ENCODE data around the gene IL1A. TPM values are rescaled to one million over a fixed set of nuclear protein-coding genes. Genes with fewer than 3 reads are reported as not detected.

The IL1A gene
- polyA plus RNA-seq, 1 of the 3 experiments (the other 2 are of a cell fraction), result not detected

- H3K36me3 ChIP-seq (replicated peaks in 1 of 2; ENCODE audit: control insufficient read depth in 1 of 2, insufficient read depth in 2 of 2, low read length in 1 of 2), result no peaks in the 10 kb centered on the region
- TF ChIP-seq TCF12 (IDR thresholded peaks at IDR 0.05), result no peak
- TF ChIP-seq TAF1 (IDR thresholded peaks at IDR 0.05; ENCODE audit: borderline replicate concordance, low read depth, low read length), result no peak
- no peak for TF ChIP-seq NFIC (IDR thresholded peaks at IDR 0.05; ENCODE audit: borderline replicate concordance)
- TF ChIP-seq FOXM1 (IDR thresholded peaks at IDR 0.05; ENCODE audit: low read depth), result no peak
- no peak for TF ChIP-seq TEAD4 (IDR thresholded peaks at IDR 0.05; ENCODE audit: borderline replicate concordance, insufficient read depth)
- TF ChIP-seq ZBTB33 (IDR thresholded peaks at IDR 0.05; ENCODE audit: borderline replicate concordance, low read depth), result no peak
- TF ChIP-seq IRF3 (IDR thresholded peaks at IDR 0.05; ENCODE audit: low read depth, low read length), result no peak
- no peak for TF ChIP-seq SMC3 (IDR thresholded peaks at IDR 0.05; ENCODE audit: low read depth, low read length)
- TF ChIP-seq CHD2 (IDR thresholded peaks at IDR 0.05; ENCODE audit: low read length, partially characterized antibody), result no peak
- TF ChIP-seq REST (IDR thresholded peaks at IDR 0.05; ENCODE audit: low read depth, low read length), result no peak
- no peak for TF ChIP-seq RCOR1 (IDR thresholded peaks at IDR 0.05; ENCODE audit: low read length)
- TF ChIP-seq JUND (IDR thresholded peaks at IDR 0.05), result no peak
- TF ChIP-seq YY1 (IDR thresholded peaks at IDR 0.05; ENCODE audit: low read depth), result no peak
- TF ChIP-seq USF1 (IDR thresholded peaks at IDR 0.05; ENCODE audit: borderline replicate concordance, low read depth), result no peak
- no peak for TF ChIP-seq FOSL2 (IDR thresholded peaks at IDR 0.05; ENCODE audit: borderline replicate concordance, low read depth)
- TF ChIP-seq SIN3A (IDR thresholded peaks at IDR 0.05; ENCODE audit: borderline replicate concordance, low read depth, low read length), result no peak
- no peak for TF ChIP-seq FOXJ3 (CRISPR knock-in tag; IDR thresholded peaks at IDR 0.05)
- no peak for TF ChIP-seq ELF1 (IDR thresholded peaks at IDR 0.05)
- no peaks in the 10 kb centered on the region for H3K9me2 ChIP-seq
- no peaks in the 10 kb centered on the region for H4K20me1 ChIP-seq (ENCODE audit: insufficient read depth)
- H3K4me2 ChIP-seq, result no peak overlapping the region
- H2AFZ ChIP-seq (ENCODE audit: low read depth), result no peak overlapping the region
- no peak overlapping the region for H3K9ac ChIP-seq
- no peak overlapping the region for H3K27ac ChIP-seq (ENCODE audit: low read depth in 2 of 2, low read length in 1 of 2)
- H3K9me3 ChIP-seq, result no peaks in the 10 kb centered on the region
- ChIA-PET POLR2A (interaction anchor here (1.0 kb wide), 1 partner anchor 102 kb away, joined by 3 read pairs; no protein-coding TSS in a partner anchor), CTCF (interaction anchor here (0.5 to 7.4 kb wide), 12 partner anchors 10 to 1228 kb away, joined by 3 to 179 read pairs (median 8); no protein-coding TSS in a partner anchor)
- H3F3A ChIP-seq (replicated peaks; ENCODE audit: insufficient read depth), result no peaks in the 10 kb centered on the region
- WGBS (ENCODE audit: low lambda C conversion rate), result 86% methylated on average over 4 of the region's 4 CpGs
- peaks cover 0 to 6% of the 10 kb centered on the region in 2 experiments; a peak in 1 of 4 replicates for H3K4me1 ChIP-seq (ENCODE audit: control insufficient read depth in 1 of 2, insufficient read depth in 2 of 2, low read depth in 1 of 2, low read length in 1 of 2)
- no peak overlapping the region for H3K4me3 ChIP-seq (ENCODE audit: low read depth in 2 of 2, low read length in 1 of 2)
- DNase-seq, result no peak
- H3K27me3 ChIP-seq (ENCODE audit: insufficient read depth), result no peaks in the 10 kb centered on the region
- no peaks in the 10 kb centered on the region for H3K79me2 ChIP-seq (ENCODE audit: insufficient read depth)
These were observed 56.3 kb downstream of the IL1A start for GRCh38 chr2:112728029-112728362.
